GM12878 (cell line): ENCODE results near the gene MTHFD1. TPM values are rescaled to one million over a fixed set of nuclear protein-coding genes. Genes with fewer than 3 reads are reported as not detected.

Experiments
- ATF2 ChIP-seq: IDR thresholded peaks from 2 replicates; pipeline ENCODE4 v1.6.1; 2012; ENCODE audit warnings: low read length, inconsistent platforms
- CBFB ChIP-seq: IDR thresholded peaks from 2 replicates; pipeline ENCODE4 v1.6.1; 2016; ENCODE audit warnings: antibody characterized with exemption, low read depth
- CEBPB ChIP-seq, 2 experiments: fragments of 150-350 bp in 1 of 2; IDR thresholded peaks; 2 replicates each; pipeline ENCODE4 v1.6.1; 2012 to 2014; ENCODE audit warnings: low read depth in 2 of 2, low read length in 2 of 2, borderline replicate concordance in 1 of 2, inconsistent platforms in 1 of 2
- CHD2 ChIP-seq: IDR thresholded peaks from 2 replicates; pipeline ENCODE4 v1.6.1; 2011; ENCODE audit warnings: low read depth, low read length, improper control_type of control experiment, borderline replicate concordance
- CREB1 ChIP-seq: IDR thresholded peaks from 2 replicates; pipeline ENCODE4 v1.6.1; 2012; ENCODE audit warnings: low read depth, mild to moderate bottlenecking, inconsistent platforms
- HCFC1 ChIP-seq: fragments of 150-350 bp; IDR thresholded peaks from 2 replicates; pipeline ENCODE4 v1.6.1; 2014; ENCODE audit warnings: low read length
- HDAC2 ChIP-seq: fragments of 200-600 bp; sonication (generic); IDR thresholded peaks from 2 replicates; pipeline ENCODE4 v1.6.1; 2017
- IKZF1 ChIP-seq: fragments of 450-650 bp; conservative IDR thresholded peaks from 2 replicates; pipeline ENCODE4 v1.6.1; 2017; ENCODE audit warnings: antibody characterized with exemption, mild to moderate bottlenecking
- KAT2A ChIP-seq: conservative IDR thresholded peaks from 2 replicates; pipeline ENCODE4 v1.6.1; 2011; ENCODE audit warnings: low read depth, low read length; ENCODE audit not compliant: control insufficient read depth
- NFXL1 ChIP-seq: fragments of 450-650 bp; IDR thresholded peaks from 2 replicates; pipeline ENCODE4 v1.6.1; 2017; ENCODE audit warnings: antibody characterized with exemption, mild to moderate bottlenecking, borderline replicate concordance
- NR2F1 ChIP-seq: fragments of 450-650 bp; conservative IDR thresholded peaks from 2 replicates; pipeline ENCODE4 v1.6.1; 2017; ENCODE audit warnings: mild to moderate bottlenecking
- NRF1 ChIP-seq: conservative IDR thresholded peaks from 2 replicates; pipeline ENCODE4 v1.6.1; 2011; ENCODE audit warnings: mild to moderate bottlenecking, low read depth, low read length, improper control_type of control experiment
- PKNOX1 ChIP-seq: fragments of 450-650 bp; IDR thresholded peaks from 2 replicates; pipeline ENCODE4 v1.6.1; 2016; ENCODE audit warnings: mild to moderate bottlenecking
- POLR2A ChIP-seq: IDR thresholded peaks from 2 replicates; pipeline ENCODE4 v1.6.1; 2011; ENCODE audit warnings: low read depth, mild to moderate bottlenecking, low read length
- POU2F2 ChIP-seq: IDR thresholded peaks from 3 replicates; pipeline ENCODE4 v1.6.1; 2011; ENCODE audit warnings: low read depth, mild to moderate bottlenecking, low read length, borderline replicate concordance
- RCOR1 ChIP-seq: conservative IDR thresholded peaks from 2 replicates; pipeline ENCODE4 v1.6.1; 2012; ENCODE audit warnings: low read depth, low read length, improper control_type of control experiment
- SIX5 ChIP-seq: IDR thresholded peaks from 2 replicates; pipeline ENCODE4 v1.6.1; 2011; ENCODE audit warnings: mild to moderate bottlenecking, low read depth, low read length, moderate library complexity; ENCODE audit not compliant: severe bottlenecking
- SKIL ChIP-seq: fragments of 450-650 bp; IDR thresholded peaks from 2 replicates; pipeline ENCODE4 v1.6.1; 2017; ENCODE audit warnings: mild to moderate bottlenecking, low read depth, inconsistent platforms; ENCODE audit not compliant: poor library complexity, severe bottlenecking
- SMAD5 ChIP-seq: IDR thresholded peaks from 2 replicates; pipeline ENCODE4 v1.6.1; 2016; ENCODE audit warnings: antibody characterized with exemption, low read depth
- TBL1XR1 ChIP-seq: IDR thresholded peaks from 2 replicates; pipeline ENCODE4 v1.6.1; 2012; ENCODE audit warnings: low read depth, low read length, improper control_type of control experiment
- TCF3 ChIP-seq: IDR thresholded peaks from 2 replicates; pipeline ENCODE4 v1.6.1; 2012; ENCODE audit warnings: low read depth, mild to moderate bottlenecking, low read length, borderline replicate concordance; ENCODE audit not compliant: insufficient read depth
- YBX1 ChIP-seq: fragments of 450-650 bp; IDR thresholded peaks from 2 replicates; pipeline ENCODE4 v1.6.1; 2016; ENCODE audit warnings: antibody characterized with exemption
- YY1 ChIP-seq: IDR thresholded peaks from 2 replicates; pipeline ENCODE4 v1.6.1; 2011; ENCODE audit warnings: low read depth, mild to moderate bottlenecking, low read length
- ZBED1 ChIP-seq: IDR thresholded peaks from 2 replicates; pipeline ENCODE4 v1.6.1; 2016; ENCODE audit warnings: borderline replicate concordance
- polyA plus RNA-seq, 11 experiments: library from polyadenylated mRNA; depleted of rRNA in 4 of 11; unstranded in 6 of 11; stranded (reverse) in 5 of 11; fragments of >200 nt; fragmentation: Nextera tagmentation in 4 of 11; fragmentation: Illumina TruSeq in 1 of 11; extraction: Ambion mirVana in 4 of 11; extraction: Trizol in 1 of 11; gene quantifications; 1 replicate in 1 of 11; 2 replicates in 10 of 11; pipeline versions ENCODE4 v1.2.1 to v1.2.3, GENCODE V29; 2011 to 2016; ENCODE audit warnings: inconsistent platforms in 2 of 11, missing spikeins in 2 of 11, low read depth in 1 of 11
- total RNA-seq, 4 experiments: library from RNA; depleted of rRNA in 3 of 4; stranded (reverse); fragments of >200 nt in 3 of 4; fragmentation: Illumina TruSeq in 1 of 4; extraction: Trizol in 1 of 4; gene quantifications; 2 replicates each; pipeline versions ENCODE4 v1.2.1 to v1.2.3, GENCODE V29; 2013 to 2021
- TF ChIP-seq, protein P1 (sequence below): fragments of 450-650 bp; IDR thresholded peaks from 2 replicates; pipeline ENCODE4 v1.6.1; 2016; ENCODE audit warnings: mild to moderate bottlenecking
- TF ChIP-seq, protein P2 (sequence below): fragments of 450-650 bp; IDR thresholded peaks from 2 replicates; pipeline ENCODE4 v1.6.1; 2014; ENCODE audit warnings: mild to moderate bottlenecking

MTHFD1 gene
- total and polyA plus RNA-seq, 10 of the 15 experiments (the other 5 are each of a cell fraction or from before 2014, with no cell fraction given), result 99.3 to 310 (median 173) TPM

DNA sequence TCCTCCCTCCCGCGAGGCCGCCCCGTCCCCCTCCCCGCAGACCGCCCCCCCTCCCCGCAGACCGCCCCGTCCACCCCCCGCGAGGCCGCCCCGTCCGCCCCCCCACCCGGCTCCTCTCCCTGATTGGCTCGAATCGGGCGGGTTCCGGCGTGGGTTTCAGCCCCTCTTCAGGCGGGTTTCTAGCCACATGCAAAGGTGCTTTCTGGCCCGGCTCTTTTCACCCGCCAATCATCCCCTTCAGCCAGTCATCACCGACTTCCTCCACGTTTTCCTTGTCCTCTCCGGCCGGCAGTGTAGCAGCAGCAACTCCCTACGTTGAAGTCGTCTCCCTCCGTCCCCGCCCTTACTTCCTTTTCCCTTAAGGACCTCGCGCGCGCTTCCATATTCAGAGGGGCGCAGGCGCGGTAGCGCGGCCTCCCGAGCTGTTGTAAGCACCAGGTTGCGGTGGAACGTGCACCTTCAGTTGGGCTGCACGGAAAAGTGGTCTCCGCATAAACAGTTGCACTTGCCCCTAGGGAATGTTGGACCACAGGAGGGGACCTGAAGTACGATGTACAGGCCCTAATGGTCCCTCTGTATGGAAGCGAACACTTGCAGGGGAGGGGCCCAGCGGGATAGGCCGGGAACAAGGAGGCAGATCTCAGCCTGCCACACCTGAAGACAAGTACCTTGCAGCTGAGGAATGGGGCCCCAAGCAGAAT, 49.4 kb upstream of the MTHFD1 start (continued):
- TF ChIP-seq, protein P1, sequence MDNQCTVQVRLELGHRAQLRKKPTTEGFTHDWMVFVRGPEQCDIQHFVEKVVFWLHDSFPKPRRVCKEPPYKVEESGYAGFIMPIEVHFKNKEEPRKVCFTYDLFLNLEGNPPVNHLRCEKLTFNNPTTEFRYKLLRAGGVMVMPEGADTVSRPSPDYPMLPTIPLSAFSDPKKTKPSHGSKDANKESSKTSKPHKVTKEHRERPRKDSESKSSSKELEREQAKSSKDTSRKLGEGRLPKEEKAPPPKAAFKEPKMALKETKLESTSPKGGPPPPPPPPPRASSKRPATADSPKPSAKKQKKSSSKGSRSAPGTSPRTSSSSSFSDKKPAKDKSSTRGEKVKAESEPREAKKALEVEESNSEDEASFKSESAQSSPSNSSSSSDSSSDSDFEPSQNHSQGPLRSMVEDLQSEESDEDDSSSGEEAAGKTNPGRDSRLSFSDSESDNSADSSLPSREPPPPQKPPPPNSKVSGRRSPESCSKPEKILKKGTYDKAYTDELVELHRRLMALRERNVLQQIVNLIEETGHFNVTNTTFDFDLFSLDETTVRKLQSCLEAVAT, result peak; percentile 12; the same call in 1 of the 2 replicates
- TF ChIP-seq YBX1 (no peak), ZBED1 (no peak), SIX5 (peak; percentile 35), POLR2A (peak; percentile 78), KAT2A (no peak), PKNOX1 (peak; percentile 98), SKIL (no peak), ATF2 (no peak), YY1 (0 out of 2 replicates have a peak, but pooled peaks have one; percentile 27), CEBPB (IDR thresholded peaks at IDR 0.05; ENCODE audit: borderline replicate concordance in 1 of 2, low read depth in 2 of 2, low read length in 2 of 2) (no peak), CBFB (no peak), POU2F2 (peak; percentile 84; the same call in 2 of the 3 replicates), HDAC2 (no peak), HCFC1 (no peak; the same call in 1 of the 2 replicates), CREB1 (peak; percentile 86), NFXL1 (no peak), TBL1XR1 (no peak), NR2F1 (no peak), IKZF1 (peak; percentile 87), CHD2 (peak; percentile 73; the same call in 1 of the 2 replicates), NRF1 (peak; percentile 57), RCOR1 (no peak; the same call in 1 of the 2 replicates), TCF3 (no peak), SMAD5 (peak; percentile 82)
- TF ChIP-seq, protein P2, sequence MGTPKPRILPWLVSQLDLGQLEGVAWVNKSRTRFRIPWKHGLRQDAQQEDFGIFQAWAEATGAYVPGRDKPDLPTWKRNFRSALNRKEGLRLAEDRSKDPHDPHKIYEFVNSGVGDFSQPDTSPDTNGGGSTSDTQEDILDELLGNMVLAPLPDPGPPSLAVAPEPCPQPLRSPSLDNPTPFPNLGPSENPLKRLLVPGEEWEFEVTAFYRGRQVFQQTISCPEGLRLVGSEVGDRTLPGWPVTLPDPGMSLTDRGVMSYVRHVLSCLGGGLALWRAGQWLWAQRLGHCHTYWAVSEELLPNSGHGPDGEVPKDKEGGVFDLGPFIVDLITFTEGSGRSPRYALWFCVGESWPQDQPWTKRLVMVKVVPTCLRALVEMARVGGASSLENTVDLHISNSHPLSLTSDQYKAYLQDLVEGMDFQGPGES, result no peak; the same call in 1 of the 2 replicates
